Activated CD4-positive, alpha-beta T cell treated with anti-CD3 and anti-CD28 coated beads, Interleukin-2, amount 10 ng/mL, durations not matched to agents 7 days and 5 days (primary cell): ENCODE results near the gene CLMP. TPM values are rescaled to one million over a fixed set of nuclear protein-coding genes. Genes with fewer than 3 reads are reported as not detected.
A peak's percentile ranks its signal among the peaks of the same experiment; 100 is the strongest.
"Not testable (repeated sequence)": the region's sequence is repeated elsewhere in the genome, so short reads cannot be mapped to it uniquely, and the experiment has no call there.

ENCODE experiments used
- CTCF ChIA-PET: fragments of 350-600 bp; sonication (Branson Sonifier 250); formaldehyde crosslinking; loops from one replicate; lab custom pipeline; 2021; ENCODE audit warnings: antibody characterized with exemption; lab: Charles Lee
- POLR2A ChIA-PET: fragments of 350-600 bp; sonication (Branson Sonifier 250); formaldehyde crosslinking; loops from one replicate; lab custom pipeline; 2021; ENCODE audit warnings: antibody characterized with exemption; lab: Charles Lee
- DNase-seq: peaks from one replicate; pipeline ENCODE4 v3.0.0-alpha.2; 2020
- H3K27ac Mint-ChIP-seq: one replicate; pipeline ENCODE4 v1.8.0; 2021; ENCODE audit warnings: mild to moderate bottlenecking, moderate library complexity, mixed read lengths
- H3K27me3 Mint-ChIP-seq: one replicate; pipeline ENCODE4 v1.8.0; 2021; ENCODE audit warnings: mixed read lengths
- H3K36me3 Mint-ChIP-seq: one replicate; pipeline ENCODE4 v1.8.0; 2021; ENCODE audit warnings: low read depth, mixed read lengths
- H3K4me1 Mint-ChIP-seq: one replicate; pipeline ENCODE4 v1.8.0; 2021; ENCODE audit warnings: mixed read lengths
- H3K4me3 Mint-ChIP-seq: one replicate; pipeline ENCODE4 v1.8.0; 2021; ENCODE audit warnings: mild to moderate bottlenecking, moderate library complexity, mixed read lengths
- H3K9me3 Mint-ChIP-seq: one replicate; pipeline ENCODE4 v1.8.0; 2021; ENCODE audit warnings: mixed read lengths
- total RNA-seq, 2 experiments: library from RNA; stranded (reverse); gene quantifications; one replicate each; pipeline ENCODE4 v1.2.3, GENCODE V29; 2021

CLMP gene
- total RNA-seq, 2 experiments from 2014 or later, result 0.15 to 0.23 TPM

DNA sequence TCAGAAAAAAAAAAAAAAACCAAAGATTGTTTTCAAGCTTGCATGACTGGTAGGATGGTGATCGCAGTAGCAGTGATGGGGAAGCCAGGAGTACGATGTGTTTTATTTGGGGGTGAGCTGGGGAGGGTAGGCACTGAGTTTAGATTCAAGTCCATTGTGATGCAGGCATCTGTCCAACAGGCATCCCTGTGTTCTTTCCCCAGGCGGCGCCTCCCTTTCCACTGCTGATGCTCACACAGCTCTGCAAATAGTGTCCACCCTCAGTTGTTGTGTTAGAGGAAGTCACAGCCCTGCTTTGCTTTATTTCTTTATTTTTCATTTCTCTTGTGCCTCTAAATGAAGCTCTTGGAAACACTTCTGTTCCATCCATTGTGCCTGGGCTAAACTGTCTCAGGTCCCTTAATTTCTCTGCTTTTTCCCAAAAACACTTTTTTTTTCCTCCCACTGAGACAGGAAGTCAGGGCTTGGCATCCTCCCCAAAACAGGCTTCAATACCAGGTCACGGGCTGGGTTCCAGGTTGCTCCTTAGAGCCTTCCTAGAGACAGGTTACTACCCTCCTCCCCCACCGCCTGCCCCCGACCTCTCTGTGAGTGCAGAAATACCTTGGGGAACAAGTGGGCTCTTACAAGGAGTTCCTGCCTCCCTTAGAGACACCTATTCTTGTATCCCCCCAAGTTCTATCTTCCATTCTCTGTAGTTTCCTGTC is 94.5 kb downstream of the CLMP start:
- Mint-ChIP-seq H3K4me1 (peaks cover 41% of the 10 kb centered on the region), H3K27ac (peak overlapping the region; percentile 86), H3K36me3 (peaks cover 7% of the 10 kb centered on the region), H3K27me3 (no peaks in the 10 kb centered on the region), H3K4me3 (peak overlapping the region; percentile 25), H3K9me3 (no peaks in the 10 kb centered on the region)
- no peak for DNase-seq
- POLR2A ChIA-PET, result no interaction called here
- CTCF ChIA-PET, result interaction anchor here (0.6 to 5.9 kb wide), 6 partner anchors 11 to 405 kb away, joined by 3 to 36 read pairs (median 4); no protein-coding TSS in a partner anchor

DNA sequence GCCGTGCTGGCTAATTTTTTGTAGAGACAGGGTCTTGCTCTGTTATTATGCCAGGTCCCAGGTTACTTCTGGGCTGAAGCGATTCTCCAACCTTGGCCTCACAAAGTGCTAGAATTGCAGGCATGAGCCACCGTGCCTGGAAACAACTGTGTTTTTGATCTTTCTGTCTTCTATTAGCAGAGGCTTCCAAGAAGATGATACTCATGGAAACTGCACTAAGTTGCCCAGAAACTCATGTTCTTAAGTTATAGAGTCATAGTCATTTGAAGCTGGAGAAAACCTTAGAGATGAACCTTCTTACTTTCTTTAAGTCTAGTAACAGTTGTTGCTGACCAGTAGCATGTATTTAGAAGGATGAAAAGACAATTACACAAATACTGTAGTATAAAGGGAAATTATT is 96.1 kb downstream of the CLMP start:
- Mint-ChIP-seq H3K27me3 (no peaks in the 10 kb centered on the region), H3K36me3 (peaks cover 7% of the 10 kb centered on the region), H3K9me3 (no peaks in the 10 kb centered on the region), H3K4me3 (no peak overlapping the region), H3K4me1 (peaks cover 39% of the 10 kb centered on the region), H3K27ac (no peak overlapping the region)
- ChIA-PET POLR2A (no interaction called here), CTCF (interaction anchor here (0.8 to 1.2 kb wide), 2 partner anchors 10 to 284 kb away, joined by 3 read pairs; no protein-coding TSS in a partner anchor)
- DNase-seq, result no peak

DNA sequence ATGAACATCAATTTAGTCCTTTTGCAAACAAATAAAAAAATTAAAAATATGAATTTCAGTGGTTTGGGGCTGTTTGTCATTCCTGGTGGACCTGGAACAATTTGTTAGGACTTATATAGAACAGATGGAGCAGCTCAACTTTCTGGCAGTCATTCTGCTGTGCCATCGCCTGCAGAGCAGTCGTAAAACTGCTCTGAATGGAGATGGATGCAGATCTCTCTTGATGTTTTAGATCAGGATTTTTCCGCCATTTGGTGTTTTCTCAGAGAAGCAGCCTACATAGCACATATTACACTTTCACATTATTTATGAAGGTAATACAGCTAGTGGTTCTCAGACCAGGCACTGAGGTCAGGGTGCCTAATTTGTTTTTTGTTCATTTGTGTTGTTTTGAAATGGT is 101.3 kb downstream of the CLMP start:
- CTCF ChIA-PET, result interaction anchor here (0.5 to 1.8 kb wide), 4 partner anchors 10 to 153 kb away, joined by 3 to 10 read pairs (median 6); no protein-coding TSS in a partner anchor

DNA sequence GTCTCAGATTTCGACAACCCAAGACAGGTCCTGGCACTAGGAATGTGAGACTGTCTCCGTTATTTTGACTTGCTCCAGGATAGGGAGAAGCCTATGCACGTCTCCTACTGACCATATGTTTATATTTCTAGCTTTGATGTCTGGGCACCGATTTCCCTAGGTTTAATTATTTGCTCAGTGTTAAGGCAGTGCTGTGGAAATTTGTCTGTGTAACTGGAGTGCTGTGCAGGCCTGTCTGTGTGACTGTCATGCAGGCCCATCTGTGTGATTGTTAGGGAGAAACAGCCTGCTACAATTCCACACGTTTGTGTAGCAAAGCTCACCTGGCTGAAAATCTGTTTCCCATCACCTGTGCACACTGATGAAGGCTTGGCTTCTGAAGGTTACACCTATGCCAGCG is 103.5 kb downstream of the CLMP start:
- Mint-ChIP-seq H3K4me1 (peaks cover 40% of the 10 kb centered on the region), H3K27me3 (no peaks in the 10 kb centered on the region), H3K36me3 (no peaks in the 10 kb centered on the region), H3K9me3 (no peaks in the 10 kb centered on the region), H3K4me3 (no peak overlapping the region), H3K27ac (peak overlapping the region; percentile 44)
- ChIA-PET POLR2A (no interaction called here), CTCF (interaction anchor here (0.6 to 2.9 kb wide), 4 partner anchors 10 to 27 kb away, joined by 3 to 12 read pairs (median 4); no protein-coding TSS in a partner anchor)
- no peak for DNase-seq

More for the DNA sequence above, 101.3 kb downstream of the CLMP start:
- Mint-ChIP-seq H3K9me3 (no peaks in the 10 kb centered on the region), H3K36me3 (peaks cover 5% of the 10 kb centered on the region), H3K4me1 (peaks cover 30% of the 10 kb centered on the region), H3K4me3 (no peak overlapping the region), H3K27ac (no peak overlapping the region), H3K27me3 (no peaks in the 10 kb centered on the region)
- no peak for DNase-seq
- POLR2A ChIA-PET, result no interaction called here

DNA sequence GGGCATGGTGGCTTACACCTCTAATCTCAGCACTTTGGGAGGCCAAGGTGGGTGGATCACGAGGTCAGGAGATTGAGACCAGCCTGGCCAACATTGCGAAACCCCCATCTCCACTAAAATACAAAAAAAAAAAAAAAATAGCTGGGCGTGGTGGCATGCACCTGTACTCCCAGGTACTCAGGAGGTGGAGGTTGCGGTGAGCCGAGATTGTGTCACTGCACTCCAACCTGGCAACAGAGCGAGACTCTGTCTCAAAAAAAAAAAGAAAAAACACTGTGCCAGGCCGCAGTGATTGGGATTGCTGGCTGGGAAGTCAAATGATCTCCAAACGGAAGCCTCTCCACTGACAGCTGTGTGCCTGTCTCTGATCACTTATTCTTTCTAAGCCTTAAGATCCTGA is 104.9 kb downstream of the CLMP start:
- DNase-seq, H3K27ac Mint-ChIP-seq, POLR2A ChIA-PET, H3K4me3 Mint-ChIP-seq, H3K27me3 Mint-ChIP-seq, H3K9me3 Mint-ChIP-seq, H3K36me3 Mint-ChIP-seq: not testable (repeated sequence)
- CTCF ChIA-PET, result interaction anchor here (0.6 to 2.9 kb wide), 2 partner anchors 13 to 171 kb away, joined by 3 to 12 read pairs; no protein-coding TSS in a partner anchor
- H3K4me1 Mint-ChIP-seq, result peaks cover 50% of the 10 kb centered on the region

DNA sequence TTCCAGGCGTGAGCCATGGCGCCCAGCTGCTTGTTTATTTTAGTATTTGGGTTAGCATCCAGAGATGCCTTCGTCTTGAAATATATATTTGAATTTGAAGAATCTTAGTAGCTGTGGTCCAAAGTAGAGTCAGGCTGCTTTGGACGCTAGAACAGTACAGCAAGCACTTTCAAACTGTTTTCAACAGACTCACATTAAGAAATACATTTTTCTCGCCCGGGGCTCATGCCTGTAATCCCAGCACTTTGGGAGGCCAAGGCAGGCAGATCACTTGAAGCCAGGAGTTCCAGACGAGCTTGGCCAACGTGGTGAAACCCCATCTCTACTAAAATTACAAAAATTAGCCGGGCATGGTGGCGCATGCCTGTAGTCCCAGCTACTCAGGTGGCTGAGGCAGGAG is 106.2 kb downstream of the CLMP start:
- DNase-seq, POLR2A ChIA-PET, H3K9me3 Mint-ChIP-seq, H3K4me3 Mint-ChIP-seq, H3K27me3 Mint-ChIP-seq, H3K36me3 Mint-ChIP-seq: not testable (repeated sequence)
- CTCF ChIA-PET, result interaction anchor here (0.6 to 2.6 kb wide), 7 partner anchors 9 to 173 kb away, joined by 3 to 14 read pairs (median 4); no protein-coding TSS in a partner anchor
- peaks cover 58% of the 10 kb centered on the region for H3K4me1 Mint-ChIP-seq
- H3K27ac Mint-ChIP-seq, result peak overlapping the region; percentile 94

DNA sequence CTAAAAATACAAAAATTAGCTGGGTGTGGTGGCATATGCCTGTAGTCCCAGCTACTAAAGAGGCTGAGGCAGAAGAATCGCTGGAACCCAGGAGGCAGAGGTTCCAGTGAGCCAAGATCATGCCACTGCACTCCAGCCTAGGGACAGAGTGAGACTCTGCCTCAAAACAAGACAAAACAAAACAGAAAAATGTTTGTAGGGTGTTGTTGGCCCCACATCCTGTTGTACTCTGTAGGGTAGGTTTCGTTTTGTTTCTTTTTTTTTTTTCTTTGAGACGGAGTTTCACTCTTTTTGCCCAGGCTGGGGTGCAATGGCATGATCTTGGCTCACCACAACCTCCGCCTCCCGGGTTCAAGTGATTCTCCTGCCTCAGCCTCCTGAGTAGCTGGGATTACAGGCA is 107.4 kb downstream of the CLMP start:
- CTCF ChIA-PET, result interaction anchor here (0.6 to 2.6 kb wide), 4 partner anchors 15 to 160 kb away, joined by 4 to 14 read pairs (median 6); no protein-coding TSS in a partner anchor
- H3K4me1 Mint-ChIP-seq, result peaks cover 71% of the 10 kb centered on the region
- peak; percentile 70 for DNase-seq

DNA sequence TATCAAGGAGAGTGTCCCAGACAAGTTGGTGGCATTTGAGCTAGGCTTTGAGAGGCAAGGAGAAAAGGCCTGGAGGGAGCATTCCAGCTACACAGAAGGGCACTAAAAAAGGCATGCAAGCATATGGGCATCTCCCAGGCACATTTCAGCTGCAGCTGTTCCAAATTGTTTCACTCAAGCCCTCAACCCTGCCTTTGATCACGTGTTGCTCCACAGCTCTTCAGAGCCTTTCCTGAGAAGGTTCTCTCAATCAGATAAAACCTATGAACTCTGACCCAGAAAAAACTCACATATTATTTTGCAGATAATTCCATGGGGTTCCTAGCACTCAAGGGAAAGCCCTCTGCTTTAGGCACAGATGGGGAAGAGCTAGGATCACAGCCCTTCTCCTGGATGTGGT is 108.7 kb downstream of the CLMP start:
- H3K4me1 Mint-ChIP-seq, result peaks cover 74% of the 10 kb centered on the region
- peak overlapping the region; percentile 1 for H3K4me3 Mint-ChIP-seq
- peaks cover 7% of the 10 kb centered on the region for H3K36me3 Mint-ChIP-seq
- no peaks in the 10 kb centered on the region for H3K27me3 Mint-ChIP-seq
- H3K9me3 Mint-ChIP-seq, result peaks cover 12% of the 10 kb centered on the region
- ChIA-PET POLR2A (no interaction called here), CTCF (interaction anchor here (0.9 to 1.9 kb wide), 4 partner anchors 16 to 392 kb away, joined by 3 to 5 read pairs (median 4); no protein-coding TSS in a partner anchor)
- DNase-seq, result peak; percentile 25
- peak overlapping the region; percentile 94 for H3K27ac Mint-ChIP-seq

More for the DNA sequence above, 107.4 kb downstream of the CLMP start:
- H3K36me3 Mint-ChIP-seq, H3K27me3 Mint-ChIP-seq, POLR2A ChIA-PET: not testable (repeated sequence)
- H3K4me3 Mint-ChIP-seq, result peak overlapping the region; percentile 56
- H3K9me3 Mint-ChIP-seq, result peaks cover 12% of the 10 kb centered on the region
- peak overlapping the region; percentile 94 for H3K27ac Mint-ChIP-seq

DNA sequence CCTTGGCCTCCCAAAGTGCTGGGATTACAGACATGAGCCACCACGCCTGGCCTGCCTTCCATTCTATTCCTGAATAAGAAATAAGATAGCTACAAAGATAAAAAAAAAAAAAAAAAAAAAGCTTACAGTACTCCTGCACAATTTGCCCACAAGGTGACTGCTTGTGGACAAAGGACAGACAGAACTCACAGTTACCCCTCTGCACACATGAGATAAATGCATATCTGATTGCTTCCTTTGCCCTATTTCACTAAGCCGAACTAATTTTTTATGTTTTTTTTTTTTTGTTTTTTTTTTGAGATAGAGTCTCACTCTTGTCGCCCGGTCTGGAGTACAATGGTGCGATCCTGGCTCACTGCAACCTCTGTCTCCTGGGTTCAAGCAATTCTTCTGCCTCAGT is 109.6 kb downstream of the CLMP start:
- POLR2A ChIA-PET, result no interaction called here
- DNase-seq, result no peak
- H3K36me3 Mint-ChIP-seq, result peaks cover 7% of the 10 kb centered on the region
- peaks cover 12% of the 10 kb centered on the region for H3K9me3 Mint-ChIP-seq
- H3K4me3 Mint-ChIP-seq, result no peak overlapping the region
- H3K4me1 Mint-ChIP-seq, result peaks cover 66% of the 10 kb centered on the region
- peak overlapping the region; percentile 62 for H3K27ac Mint-ChIP-seq
- CTCF ChIA-PET, result interaction anchor here (0.7 to 3.0 kb wide), 8 partner anchors 12 to 393 kb away, joined by 3 to 9 read pairs (median 4); partner anchors contain the start of gene HSPA8
- no peaks in the 10 kb centered on the region for H3K27me3 Mint-ChIP-seq

DNA sequence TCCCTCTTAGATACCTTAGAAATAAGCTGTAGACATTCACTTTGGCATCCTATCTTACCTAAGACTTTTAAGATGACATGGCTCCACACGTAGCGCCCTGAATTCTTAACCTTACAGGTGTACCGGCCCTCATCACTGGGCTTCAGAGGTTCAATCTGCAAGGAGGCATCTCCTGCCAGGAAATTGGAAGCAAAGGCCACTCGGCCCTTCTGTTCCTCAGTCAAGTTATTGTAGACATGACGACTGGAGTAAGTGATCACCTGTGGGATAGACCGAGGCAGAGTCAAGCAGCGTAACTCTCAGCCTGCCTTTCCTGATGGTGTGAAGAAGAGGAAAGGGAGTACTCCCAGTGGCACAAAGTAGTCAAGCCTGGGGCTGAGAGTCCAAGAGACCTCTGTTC is 110.6 kb downstream of the CLMP start:
- peaks cover 7% of the 10 kb centered on the region for H3K36me3 Mint-ChIP-seq
- H3K27me3 Mint-ChIP-seq, result no peaks in the 10 kb centered on the region
- no peak overlapping the region for H3K27ac Mint-ChIP-seq
- CTCF ChIA-PET, result interaction anchor here (3.0 to 3.7 kb wide), 2 partner anchors 11 to 14 kb away, joined by 9 to 23 read pairs; no protein-coding TSS in a partner anchor
- DNase-seq, result no peak
- H3K4me3 Mint-ChIP-seq, result no peak overlapping the region
- H3K9me3 Mint-ChIP-seq, result peaks cover 12% of the 10 kb centered on the region
- POLR2A ChIA-PET, result no interaction called here
- peaks cover 70% of the 10 kb centered on the region for H3K4me1 Mint-ChIP-seq

DNA sequence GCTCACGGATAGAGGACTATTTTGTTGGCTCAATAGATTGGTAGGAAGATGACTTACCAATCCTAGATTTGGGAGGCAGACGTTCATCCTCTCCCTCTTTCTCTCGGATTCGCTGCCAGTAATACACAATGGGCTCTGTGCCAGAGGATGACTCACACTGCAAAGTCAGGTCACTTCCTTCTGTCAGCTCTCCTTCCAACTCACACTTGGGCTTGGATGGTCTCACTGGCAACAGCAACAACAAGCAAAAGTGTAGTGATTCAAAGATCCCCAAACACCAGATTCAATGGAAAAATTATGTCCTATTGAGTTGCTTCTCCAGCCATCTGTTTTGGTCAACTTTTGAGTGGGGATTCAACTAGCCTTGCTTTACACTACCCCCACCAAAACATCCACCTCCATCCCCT is 111.4 kb downstream of the CLMP start:
- Mint-ChIP-seq H3K36me3 (peaks cover 7% of the 10 kb centered on the region), H3K27me3 (no peaks in the 10 kb centered on the region), H3K4me1 (peaks cover 64% of the 10 kb centered on the region), H3K4me3 (no peak overlapping the region), H3K27ac (peak overlapping the region; percentile 77), H3K9me3 (peaks cover 12% of the 10 kb centered on the region)
- CTCF ChIA-PET, result interaction anchor here (0.6 to 3.7 kb wide), 5 partner anchors 10 to 90 kb away, joined by 3 to 23 read pairs (median 4); partner anchors contain the start of gene HSPA8
- peak; percentile 75 for DNase-seq
- POLR2A ChIA-PET, result interaction anchor here (1.2 kb wide), 1 partner anchor 21 kb away, joined by 3 read pairs; the partner anchor contains the start of gene HSPA8

DNA sequence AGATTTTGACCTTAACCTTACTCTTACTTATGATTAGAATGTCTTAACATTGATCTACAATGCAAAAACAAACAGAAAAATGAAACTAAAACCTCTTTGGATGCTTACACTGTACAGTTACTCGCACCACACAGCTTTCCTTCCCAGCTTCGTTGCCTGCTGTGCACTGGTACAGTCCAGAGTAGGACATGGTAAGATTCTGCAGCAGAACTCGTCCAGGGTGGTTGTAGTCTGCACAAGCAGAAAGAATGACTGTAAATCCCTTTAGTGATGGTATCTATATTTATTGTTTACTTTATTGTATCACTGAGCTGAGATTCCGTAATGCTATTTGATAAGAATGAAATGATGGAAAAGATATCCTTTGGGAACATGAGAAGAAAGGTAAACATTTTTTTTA is 112.1 kb downstream of the CLMP start:
- Mint-ChIP-seq H3K9me3 (peaks cover 12% of the 10 kb centered on the region), H3K27ac (peak overlapping the region; percentile 79), H3K27me3 (no peaks in the 10 kb centered on the region), H3K36me3 (peaks cover 7% of the 10 kb centered on the region), H3K4me1 (peaks cover 59% of the 10 kb centered on the region), H3K4me3 (peak overlapping the region; percentile 37)
- DNase-seq, result peak; percentile 48
- POLR2A ChIA-PET, result interaction anchor here (1.2 kb wide), 1 partner anchor 21 kb away, joined by 3 read pairs; the partner anchor contains the start of gene HSPA8
- CTCF ChIA-PET, result interaction anchor here (0.6 to 3.7 kb wide), 6 partner anchors 10 to 91 kb away, joined by 3 to 23 read pairs (median 4); partner anchors contain the start of gene HSPA8
